Chondrocyte (in vitro differentiated cells): ENCODE data around the gene DTD2. TPM values are rescaled to one million over a fixed set of nuclear protein-coding genes. Genes with fewer than 3 reads are reported as not detected.
"Not testable (repeated sequence)": the region's sequence is repeated elsewhere in the genome, so short reads cannot be mapped to it uniquely, and the experiment has no call there.

Experiments
- DNase-seq: peaks from one replicate; pipeline ENCODE4 v3.0.0; 2021; ENCODE audit warnings: mixed read lengths, low spot score
- H3K27ac Mint-ChIP-seq: one replicate; pipeline ENCODE4 v1.8.0; 2021; ENCODE audit warnings: mild to moderate bottlenecking, moderate library complexity, mixed read lengths; ENCODE audit not compliant: unreplicated experiment
- H3K27me3 Mint-ChIP-seq: 2 replicates; pipeline ENCODE4 v1.8.0; 2021; ENCODE audit warnings: low read depth, mixed read lengths
- H3K36me3 Mint-ChIP-seq: 2 replicates; pipeline ENCODE4 v1.8.0; 2021; ENCODE audit warnings: low read depth, mixed read lengths
- H3K4me1 Mint-ChIP-seq: 2 replicates; pipeline ENCODE4 v1.8.0; 2021; ENCODE audit warnings: low read depth, mild to moderate bottlenecking, mixed read lengths
- H3K4me3 Mint-ChIP-seq: one replicate; pipeline ENCODE4 v1.8.0; 2021; ENCODE audit warnings: mild to moderate bottlenecking, moderate library complexity, mixed read lengths; ENCODE audit not compliant: unreplicated experiment
- H3K9me3 Mint-ChIP-seq: 2 replicates; pipeline ENCODE4 v1.8.0; 2021; ENCODE audit warnings: low read depth, mixed read lengths
- total RNA-seq: library from RNA; stranded (reverse); gene quantifications from 3 replicates; pipeline ENCODE4 v1.2.1, GENCODE V29; 2021
- TF ChIP-seq, protein P1 (sequence below): fragments of 200-600 bp; sonication (generic); IDR thresholded peaks from 2 replicates; pipeline ENCODE4 v1.5.0; 2021; ENCODE audit warnings: antibody characterized with exemption, mild to moderate bottlenecking, moderate library complexity

DTD2 gene
- total RNA-seq, 1 donor from 2014 or later = 36.1 TPM

DNA sequence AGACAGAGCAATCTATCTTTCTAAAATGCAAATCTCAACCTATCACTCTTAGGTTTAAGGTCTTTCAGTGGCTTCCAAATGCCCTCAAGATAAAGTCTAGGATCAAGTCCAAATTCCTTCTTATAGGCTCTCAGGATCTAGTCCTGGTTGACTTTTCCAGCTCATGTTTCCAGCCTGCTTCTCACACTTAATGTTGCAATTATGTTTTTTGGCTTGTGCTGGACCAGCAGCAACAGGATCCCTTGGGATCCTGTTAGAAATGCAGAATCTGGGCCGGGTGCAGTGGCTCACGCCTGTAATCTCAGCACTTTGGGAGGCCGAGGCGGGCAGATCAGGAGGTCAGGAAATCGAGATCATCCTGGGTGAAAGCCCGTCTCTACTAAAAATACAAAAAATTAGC lies 19.9 kb upstream of the DTD2 start:
- Mint-ChIP-seq H3K4me3 (no peak overlapping the region), H3K9me3 (no peaks in the 10 kb centered on the region), H3K27ac (no peak overlapping the region), H3K4me1 (peaks cover 7% of the 10 kb centered on the region), H3K36me3 (no peaks in the 10 kb centered on the region), H3K27me3 (no peaks in the 10 kb centered on the region)
- no peak for DNase-seq
- TF ChIP-seq, protein P1, sequence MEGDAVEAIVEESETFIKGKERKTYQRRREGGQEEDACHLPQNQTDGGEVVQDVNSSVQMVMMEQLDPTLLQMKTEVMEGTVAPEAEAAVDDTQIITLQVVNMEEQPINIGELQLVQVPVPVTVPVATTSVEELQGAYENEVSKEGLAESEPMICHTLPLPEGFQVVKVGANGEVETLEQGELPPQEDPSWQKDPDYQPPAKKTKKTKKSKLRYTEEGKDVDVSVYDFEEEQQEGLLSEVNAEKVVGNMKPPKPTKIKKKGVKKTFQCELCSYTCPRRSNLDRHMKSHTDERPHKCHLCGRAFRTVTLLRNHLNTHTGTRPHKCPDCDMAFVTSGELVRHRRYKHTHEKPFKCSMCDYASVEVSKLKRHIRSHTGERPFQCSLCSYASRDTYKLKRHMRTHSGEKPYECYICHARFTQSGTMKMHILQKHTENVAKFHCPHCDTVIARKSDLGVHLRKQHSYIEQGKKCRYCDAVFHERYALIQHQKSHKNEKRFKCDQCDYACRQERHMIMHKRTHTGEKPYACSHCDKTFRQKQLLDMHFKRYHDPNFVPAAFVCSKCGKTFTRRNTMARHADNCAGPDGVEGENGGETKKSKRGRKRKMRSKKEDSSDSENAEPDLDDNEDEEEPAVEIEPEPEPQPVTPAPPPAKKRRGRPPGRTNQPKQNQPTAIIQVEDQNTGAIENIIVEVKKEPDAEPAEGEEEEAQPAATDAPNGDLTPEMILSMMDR = no peak

DNA sequence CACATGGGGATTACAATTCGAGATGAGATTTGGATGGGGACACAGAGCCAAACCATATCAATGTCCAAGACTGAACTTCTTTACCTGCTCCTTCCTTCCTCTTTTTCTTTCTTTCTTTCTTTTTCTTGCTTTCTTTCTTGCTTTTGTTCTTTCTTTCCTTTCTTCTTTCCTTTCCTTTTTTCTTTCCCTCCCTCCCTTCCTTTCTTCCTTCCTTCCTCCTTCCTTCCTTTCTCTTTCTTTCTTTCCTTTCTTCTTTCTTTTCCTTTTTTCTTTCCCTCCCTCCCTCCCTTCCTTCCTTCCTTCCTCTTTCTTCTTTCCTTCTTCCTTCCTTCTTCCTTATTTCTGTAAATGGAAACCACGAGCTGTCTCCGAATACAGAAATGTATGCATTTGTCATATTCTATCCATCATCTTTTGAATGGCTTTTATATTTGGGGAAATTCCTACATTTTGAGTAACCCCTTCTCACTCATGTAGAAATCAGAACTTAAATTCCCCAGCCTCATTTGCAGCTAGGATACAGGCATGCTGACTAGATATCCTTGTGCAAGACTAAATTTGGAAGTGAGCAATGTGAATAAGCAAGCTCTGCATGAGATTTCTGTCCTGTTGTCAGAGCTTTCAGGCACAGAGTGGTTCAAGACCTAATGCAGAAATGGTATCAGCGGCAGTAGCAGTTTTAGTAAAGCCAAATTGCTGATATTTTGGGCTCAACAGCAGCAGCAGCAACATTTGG lies 19.0 kb upstream of the DTD2 start:
- no peak overlapping the region for H3K27ac Mint-ChIP-seq
- H3K4me3 Mint-ChIP-seq = no peak overlapping the region
- peaks cover 7% of the 10 kb centered on the region for H3K4me1 Mint-ChIP-seq
- no peaks in the 10 kb centered on the region for H3K36me3 Mint-ChIP-seq
- TF ChIP-seq, protein P1 = no peak
- H3K9me3 Mint-ChIP-seq = no peaks in the 10 kb centered on the region
- H3K27me3 Mint-ChIP-seq = no peaks in the 10 kb centered on the region
- DNase-seq = no peak

DNA sequence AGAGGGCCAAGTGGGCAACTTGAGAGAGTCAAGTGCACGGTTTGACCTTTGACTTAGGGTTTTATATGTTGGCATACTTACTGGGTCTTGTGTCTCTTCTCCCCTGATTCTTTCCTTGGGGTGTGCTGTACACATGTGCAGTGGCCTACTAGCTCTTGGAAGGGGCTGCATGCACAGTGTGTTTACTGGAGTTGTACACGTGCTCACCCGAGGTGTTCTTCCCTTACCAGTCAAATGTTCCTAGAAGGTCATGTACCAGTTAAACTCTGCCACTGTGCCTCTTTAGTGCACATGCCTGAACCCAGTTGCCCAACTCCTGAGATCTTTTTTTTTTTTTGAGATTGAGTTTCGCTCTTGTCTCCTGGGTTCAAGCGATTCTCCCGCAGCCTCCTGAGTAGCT lies 9.2 kb upstream of the DTD2 start:
- Mint-ChIP-seq H3K4me3 (no peak overlapping the region), H3K27ac (no peak overlapping the region), H3K4me1 (peaks cover 15% of the 10 kb centered on the region), H3K36me3 (no peaks in the 10 kb centered on the region), H3K9me3 (no peaks in the 10 kb centered on the region), H3K27me3 (no peaks in the 10 kb centered on the region)
- TF ChIP-seq, protein P1 = no peak
- no peak for DNase-seq

DNA sequence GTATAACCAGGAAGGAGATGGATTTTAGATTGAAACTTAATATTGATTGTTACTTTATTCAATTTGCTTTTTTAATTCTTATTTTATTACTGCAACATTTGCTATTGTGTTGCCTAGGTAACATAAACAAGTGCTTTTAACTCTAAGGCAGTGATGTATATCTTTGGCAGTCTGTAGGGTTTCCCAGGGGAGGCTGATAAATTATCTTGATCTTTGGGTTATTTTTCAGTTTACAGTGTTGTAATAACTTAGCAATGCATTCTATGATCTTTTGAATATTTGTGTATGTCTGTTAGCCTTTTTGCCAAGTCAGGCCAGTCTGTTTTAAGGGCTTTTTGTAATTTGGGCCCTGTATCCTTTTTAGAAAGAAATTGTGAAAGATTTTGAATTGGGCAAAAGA lies 7.8 kb upstream of the DTD2 start:
- TF ChIP-seq, protein P1 = no peak
- Mint-ChIP-seq H3K27me3 (no peaks in the 10 kb centered on the region), H3K36me3 (no peaks in the 10 kb centered on the region), H3K4me1 (peaks cover 15% of the 10 kb centered on the region), H3K4me3 (no peak overlapping the region), H3K27ac (peak overlapping the region; percentile 76), H3K9me3 (no peaks in the 10 kb centered on the region)
- no peak for DNase-seq

DNA sequence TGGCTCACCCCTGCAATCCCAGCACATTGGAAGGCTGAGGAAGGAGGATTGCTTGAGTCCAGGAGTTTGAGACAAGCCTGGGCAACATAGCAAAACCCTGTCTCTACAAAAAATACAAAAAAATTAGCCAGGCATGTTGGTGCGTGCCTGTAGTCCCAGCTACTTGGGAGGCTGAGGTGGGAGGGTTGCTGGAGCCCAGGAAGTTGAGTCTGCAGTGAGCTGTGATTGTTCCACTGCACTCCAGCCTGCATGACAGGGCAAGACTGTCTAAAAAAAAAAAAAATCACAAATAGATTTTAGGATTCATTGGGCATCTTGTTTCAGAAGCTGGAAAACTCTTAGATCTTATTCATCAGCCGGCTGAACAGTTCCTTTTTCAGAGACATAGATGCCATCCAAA lies 5.1 kb upstream of the DTD2 start:
- not testable (repeated sequence) for H3K27ac Mint-ChIP-seq, H3K27me3 Mint-ChIP-seq, DNase-seq, H3K36me3 Mint-ChIP-seq, H3K9me3 Mint-ChIP-seq, H3K4me3 Mint-ChIP-seq
- H3K4me1 Mint-ChIP-seq = peaks cover 34% of the 10 kb centered on the region

DNA sequence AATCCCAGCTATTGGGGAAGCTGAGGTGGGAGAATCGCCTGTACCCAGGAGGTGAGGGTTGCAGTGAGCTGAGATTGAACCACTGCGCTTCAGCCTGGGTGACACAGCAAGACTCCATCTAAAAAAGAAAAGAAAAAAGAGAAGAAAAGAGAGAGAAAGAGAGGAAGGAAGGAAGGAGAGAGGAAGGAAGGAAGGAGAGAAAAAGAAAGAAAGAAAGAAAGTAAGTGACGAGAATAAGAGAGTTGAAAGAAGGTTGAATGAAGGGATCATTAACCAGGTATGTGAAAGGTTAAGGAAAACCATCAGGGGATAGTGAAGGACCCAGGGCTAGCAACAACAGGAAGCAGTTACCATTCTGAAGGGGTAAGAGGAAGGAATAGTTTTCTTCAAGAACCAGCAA lies 4.2 kb upstream of the DTD2 start:
- no peak overlapping the region for H3K27ac Mint-ChIP-seq
- DNase-seq = no peak
- TF ChIP-seq, protein P1 = no peak
- H3K9me3 Mint-ChIP-seq = no peaks in the 10 kb centered on the region
- H3K36me3 Mint-ChIP-seq = no peaks in the 10 kb centered on the region
- H3K27me3 Mint-ChIP-seq = no peaks in the 10 kb centered on the region
- H3K4me3 Mint-ChIP-seq = no peak overlapping the region
- peaks cover 37% of the 10 kb centered on the region for H3K4me1 Mint-ChIP-seq
